ENCODE data around the gene MOCOS.
"Not testable (repeated sequence)": the region's sequence is repeated elsewhere in the genome, so short reads cannot be mapped to it uniquely, and the experiment has no call there.

Gene MOCOS

DNA sequence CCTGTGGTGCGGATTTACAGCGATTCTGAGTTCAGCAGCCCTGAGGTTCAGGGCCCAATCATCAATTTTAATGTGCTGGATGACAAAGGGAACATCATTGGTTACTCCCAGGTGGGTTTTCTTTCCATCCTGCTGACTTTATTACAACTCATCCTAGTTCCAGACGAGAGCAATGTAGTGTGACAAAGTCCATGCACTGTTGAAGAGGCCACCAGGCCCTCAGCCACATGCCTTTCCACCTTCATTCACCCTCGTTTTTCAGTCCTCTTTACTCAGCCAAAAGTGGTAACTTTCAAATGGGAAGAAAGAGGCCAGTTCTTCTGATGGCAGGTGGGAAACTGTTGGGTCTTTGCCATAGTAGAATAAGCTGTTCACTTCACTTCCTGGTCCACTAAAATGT, 17.9 kb downstream of the MOCOS start:
- DNase-seq = no peak

DNA sequence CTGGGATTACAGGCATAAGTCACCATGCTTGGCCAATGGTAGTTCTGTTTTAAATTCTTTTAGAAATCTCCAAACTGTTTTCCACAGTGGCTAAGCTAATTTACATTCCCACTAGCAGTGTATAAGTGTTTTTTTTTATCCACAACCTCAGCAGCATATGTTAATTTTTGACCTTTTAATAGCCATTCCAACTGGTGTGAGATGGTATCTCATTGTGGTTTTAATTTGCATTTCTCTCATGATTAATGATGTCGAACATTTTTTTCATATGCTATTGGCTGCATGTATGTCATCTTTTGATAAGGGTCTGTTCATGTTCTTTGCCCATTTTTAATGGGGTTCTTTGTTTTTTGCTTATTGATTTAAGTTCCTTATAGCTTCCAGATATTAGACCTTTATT, 20.0 kb downstream of the MOCOS start:
- DNase-seq = no peak

GRCh38 chr18:36207969-36208368, 20.7 kb downstream of the MOCOS start:
- not testable (repeated sequence) for DNase-seq

DNA sequence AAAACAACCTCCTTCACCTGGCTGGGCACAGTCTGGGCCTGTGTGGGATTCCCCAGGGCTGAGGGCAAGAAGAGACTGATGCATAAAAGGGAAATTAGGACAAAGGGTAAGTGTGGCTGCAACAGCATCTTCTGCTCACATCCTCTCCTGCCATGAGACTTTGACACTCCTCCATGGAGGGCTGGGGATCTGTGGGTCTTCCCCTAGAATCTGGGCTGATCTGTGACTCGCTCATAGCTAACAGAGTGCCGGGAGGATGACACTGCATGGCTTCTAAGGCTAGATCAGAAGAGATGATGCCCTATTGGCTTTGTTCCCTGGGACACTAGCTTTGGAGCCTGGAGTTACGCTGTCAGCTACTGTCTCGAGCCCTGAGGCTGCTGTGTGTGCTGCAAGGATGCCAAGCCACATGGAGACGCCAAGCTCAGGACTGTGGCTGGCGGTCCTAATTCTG, 24.3 kb downstream of the MOCOS start:
- no peak for DNase-seq

DNA sequence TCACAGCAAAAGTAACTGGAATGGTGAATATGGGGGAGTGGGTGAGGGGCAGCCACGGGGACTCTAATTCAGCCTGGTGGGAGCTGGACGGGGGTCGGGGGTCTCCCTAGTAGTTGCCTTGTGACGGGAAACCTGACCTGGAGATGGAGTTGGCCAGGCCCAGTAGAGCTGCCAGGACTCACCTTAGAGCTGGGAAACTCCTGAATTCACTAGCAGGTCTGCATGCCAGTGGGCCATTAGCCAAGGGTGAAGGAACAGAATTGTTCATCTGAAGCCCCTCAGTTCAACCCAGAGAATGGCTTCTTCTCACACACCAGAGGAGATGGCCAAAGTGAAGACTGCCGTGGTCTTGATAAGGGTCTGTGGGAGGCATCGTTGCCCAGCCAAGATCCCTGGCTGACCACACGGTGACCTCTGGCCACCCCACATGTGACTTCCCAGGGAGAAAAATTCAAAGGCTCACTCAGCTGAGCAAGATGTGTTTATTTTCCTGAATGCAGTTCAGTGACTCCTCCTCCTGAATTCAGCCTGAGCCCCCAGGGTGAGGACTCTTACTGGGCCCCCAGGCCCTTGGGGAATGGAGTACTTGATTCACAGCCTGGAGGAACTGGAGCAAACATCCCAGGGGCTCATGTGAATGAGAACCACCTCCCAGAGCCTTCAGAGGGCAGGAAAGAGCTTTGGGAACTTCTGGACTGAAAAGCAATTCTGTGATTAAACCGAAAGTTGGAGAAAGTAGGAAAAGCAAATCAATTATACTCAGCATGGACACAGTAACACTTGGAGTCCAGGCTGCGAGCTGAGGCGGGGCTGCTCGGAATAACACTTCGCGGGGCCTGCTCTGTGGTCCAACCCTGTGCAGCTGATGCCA, 25.2 kb downstream of the MOCOS start:
- no peak for DNase-seq

- no peak for DNase-seq
Measured at GRCh38 chr18:36214811-36215210, 27.5 kb downstream of the MOCOS start.

GRCh38 chr18:36215577-36215976, 28.3 kb downstream of the MOCOS start:
- DNase-seq = no peak

- no peak for DNase-seq
Measured at GRCh38 chr18:36217348-36217747, 30.1 kb downstream of the MOCOS start.

DNA sequence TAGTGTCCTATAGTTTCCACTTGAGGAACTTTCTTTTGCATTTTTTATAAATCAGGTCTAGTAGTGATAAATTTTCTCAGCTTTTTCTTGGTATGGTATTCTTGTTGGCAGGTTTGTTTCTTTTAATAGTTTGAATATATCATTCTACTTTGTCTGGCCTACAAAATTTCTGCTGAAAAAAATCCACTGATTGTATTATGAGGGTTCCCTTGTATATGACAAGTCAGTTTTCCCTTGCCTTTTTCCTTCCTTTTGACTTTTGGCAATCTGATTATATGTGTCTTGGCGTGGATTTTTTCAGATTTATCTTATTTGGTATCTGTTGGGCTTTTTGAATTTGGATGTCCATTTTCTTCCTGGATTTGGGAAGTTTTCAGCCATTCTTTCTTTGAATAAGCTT, 41.9 kb downstream of the MOCOS start:
- DNase-seq = no peak

DNA sequence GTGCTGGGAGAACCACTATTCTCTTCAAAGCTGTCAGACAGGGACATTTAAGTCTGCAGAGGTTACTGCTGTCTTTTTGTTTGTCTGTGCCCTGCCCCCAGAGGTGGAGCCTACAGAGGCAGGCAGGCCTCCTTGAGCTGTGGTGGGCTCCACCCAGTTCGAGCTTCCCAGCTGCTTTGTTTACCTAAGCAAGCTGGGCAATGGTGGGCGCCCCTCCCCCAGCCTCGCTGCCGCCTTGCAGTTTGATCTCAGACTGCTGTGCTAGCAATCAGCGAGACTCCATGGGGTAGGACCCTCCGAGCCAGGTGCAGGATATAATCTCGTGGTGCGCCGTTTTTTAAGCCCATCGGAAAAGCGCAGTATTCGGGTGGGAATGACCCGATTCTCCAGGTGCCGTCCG, 53.2 kb downstream of the MOCOS start:
- DNase-seq = not testable (repeated sequence)

DNA sequence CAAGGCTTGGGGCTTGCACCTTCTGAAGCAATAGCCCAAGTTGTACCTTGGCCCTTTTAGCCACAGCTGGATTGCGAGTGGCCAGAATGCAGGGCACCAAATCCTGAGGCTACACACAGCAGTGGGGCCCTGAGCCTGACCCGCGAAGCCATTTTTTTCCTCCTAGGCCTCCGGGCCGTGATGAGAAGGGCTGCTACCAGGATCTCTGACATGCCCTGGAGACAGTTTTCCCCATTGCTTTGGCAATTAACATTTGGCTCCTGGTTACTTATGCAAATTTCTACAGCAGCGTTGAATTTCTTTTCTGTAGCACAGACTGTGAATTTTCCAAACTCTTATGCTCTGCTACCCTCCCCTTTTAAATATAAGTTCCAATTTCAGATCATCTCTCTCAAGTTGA, 54.5 kb downstream of the MOCOS start:
- DNase-seq = no peak

GRCh38 chr18:36247036-36247435, 59.7 kb downstream of the MOCOS start:
- DNase-seq = no peak

DNA sequence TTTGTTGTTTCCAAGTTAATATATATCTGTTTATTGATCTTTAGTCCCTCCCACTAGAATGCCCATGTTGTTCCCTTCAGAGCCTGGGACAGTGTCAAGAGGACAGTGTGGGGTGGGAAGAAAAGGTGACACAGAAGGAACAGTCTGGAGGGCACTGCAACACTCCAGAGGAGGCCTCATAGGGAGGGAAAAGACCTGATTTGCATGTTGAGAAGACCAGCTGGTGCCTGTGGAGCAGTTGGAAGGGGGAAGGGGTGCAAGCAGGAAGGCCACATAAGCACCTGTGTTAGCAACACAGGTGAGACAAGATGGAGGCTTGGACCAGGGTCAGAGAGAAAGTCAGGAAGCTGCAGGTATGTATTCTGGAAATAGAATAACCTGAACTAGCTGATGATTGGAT, 62.1 kb downstream of the MOCOS start:
- DNase-seq = no peak

DNA sequence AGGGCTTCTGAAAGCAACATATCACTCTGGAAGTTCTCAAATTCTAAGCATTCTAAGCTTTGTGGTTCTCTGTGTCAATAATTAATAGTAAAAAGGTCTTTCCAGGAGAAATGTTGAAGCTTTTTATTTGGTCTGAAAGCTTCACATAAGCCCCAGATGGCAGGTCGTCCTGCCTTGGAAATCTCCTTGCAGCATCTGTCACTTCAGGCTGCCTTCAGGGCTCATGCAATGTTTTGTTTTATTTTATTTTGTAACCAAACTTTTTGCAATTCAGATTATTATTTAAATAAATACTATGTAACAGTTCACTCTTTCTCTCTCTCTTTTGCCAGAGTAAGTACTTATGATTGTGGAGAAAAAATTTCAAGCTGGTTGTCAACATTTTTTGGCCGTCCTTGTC, 63.5 kb downstream of the MOCOS start:
- no peak for DNase-seq

DNA sequence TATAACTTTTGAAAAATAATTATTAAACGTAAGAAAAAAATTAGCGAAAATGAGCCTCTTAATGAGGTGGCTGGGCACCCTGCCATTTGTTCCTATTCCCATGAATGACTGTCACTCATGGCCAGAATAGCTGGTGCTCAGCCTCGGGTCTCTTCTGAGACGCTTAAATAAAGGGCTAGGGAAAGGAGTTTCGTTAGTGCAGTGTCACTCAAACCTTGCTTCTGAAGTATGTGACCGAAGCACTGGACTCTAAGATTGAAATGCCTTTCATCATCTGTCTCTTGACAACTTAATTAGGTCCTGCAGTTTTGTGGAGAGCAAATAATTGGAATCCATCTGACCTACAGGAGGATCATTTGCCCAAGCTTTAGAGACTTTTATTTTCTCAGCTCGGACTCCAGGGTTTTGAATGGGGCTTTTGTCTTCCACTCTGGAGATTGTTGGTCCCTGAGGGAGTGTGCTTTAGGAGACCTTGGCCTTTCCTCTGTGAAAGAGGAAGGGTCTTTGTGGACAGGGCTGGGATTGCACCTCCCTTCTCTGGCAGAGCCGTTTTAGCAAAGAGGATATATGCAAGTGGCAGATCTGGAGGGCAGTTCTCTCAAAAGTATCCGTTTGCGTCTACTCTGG, 67.9 kb downstream of the MOCOS start:
- no peak for DNase-seq

GRCh38 chr18:36256094-36256493, 68.8 kb downstream of the MOCOS start:
- no peak for DNase-seq

GRCh38 chr18:36262971-36263370, 75.7 kb downstream of the MOCOS start:
- no peak for DNase-seq

- no peak for DNase-seq
Measured at GRCh38 chr18:36264283-36264682, 77.0 kb downstream of the MOCOS start.

DNA sequence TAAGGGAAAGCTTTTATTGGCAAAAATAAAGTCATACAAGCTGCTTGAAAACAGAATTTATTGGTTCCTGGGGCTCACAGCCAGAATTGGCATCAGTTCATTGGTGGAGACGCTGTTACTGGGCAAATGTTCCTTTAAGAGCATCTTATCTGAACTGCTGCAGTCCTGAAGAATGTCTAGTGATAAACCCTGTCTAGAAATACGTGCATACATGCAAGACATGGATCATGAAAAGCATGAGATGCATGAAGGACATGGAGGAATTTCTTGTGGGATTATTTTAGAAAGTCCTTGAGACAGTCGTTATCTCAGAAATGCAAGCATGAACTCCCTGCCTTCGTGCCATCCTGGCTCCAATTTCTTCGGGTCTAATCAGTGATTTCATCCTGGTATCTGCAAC, 77.7 kb downstream of the MOCOS start:
- DNase-seq = no peak

GRCh38 chr18:36269157-36269556, 81.9 kb downstream of the MOCOS start:
- no peak for DNase-seq

DNA sequence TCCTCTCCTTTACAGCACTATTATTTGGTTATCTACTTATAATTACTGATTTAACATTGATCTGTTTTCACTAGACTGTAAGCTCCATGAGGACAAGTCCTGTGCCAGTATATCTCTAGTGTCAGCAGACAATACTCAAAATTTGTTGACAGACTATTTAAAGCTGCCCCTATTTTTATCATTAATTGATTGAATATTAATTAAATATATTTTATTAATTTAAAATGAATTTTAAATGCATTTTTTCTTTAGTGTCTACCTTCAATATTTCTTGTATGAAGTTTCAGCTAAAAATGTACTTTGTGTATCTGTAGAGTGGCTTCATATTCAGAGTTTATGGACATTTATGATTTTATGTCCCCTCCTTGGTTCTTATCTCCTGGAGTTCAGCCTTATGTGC, 83.9 kb downstream of the MOCOS start:
- DNase-seq = no peak

DNA sequence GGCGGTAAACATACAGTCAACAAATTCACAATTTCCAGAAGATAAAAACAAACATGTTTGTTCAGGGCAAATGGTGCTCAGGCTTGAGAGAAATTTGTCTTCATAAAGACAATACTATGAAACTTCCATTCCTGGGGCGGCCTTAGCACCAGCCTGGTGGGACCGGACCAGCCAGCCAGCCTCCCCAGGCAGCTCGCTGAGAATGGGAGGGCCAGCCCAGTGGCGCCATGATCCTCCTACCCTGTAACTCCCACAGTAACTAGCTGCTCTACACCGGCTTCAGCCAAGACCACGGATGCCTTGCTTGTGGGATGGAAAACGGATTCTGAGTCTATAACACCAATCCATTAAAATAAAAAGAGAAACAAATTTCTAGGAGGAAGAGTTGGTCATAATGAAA, 86.0 kb downstream of the MOCOS start:
- DNase-seq = no peak

- no peak for DNase-seq
Measured at GRCh38 chr18:36274083-36274715, 86.9 kb downstream of the MOCOS start.

GRCh38 chr18:36275561-36275960, 88.3 kb downstream of the MOCOS start:
- no peak for DNase-seq

All from KG1 (cell line).